Activated B cell treated with CpG ODN at 0.5 μM for 24 hours (primary cell): ENCODE measurements around the gene EPHA4. TPM values are rescaled to one million over a fixed set of nuclear protein-coding genes. Genes with fewer than 3 reads are reported as not detected.

Source experiments
- ATAC-seq: fragments of 200-7000 bp; cut with Tn5 transposase; one replicate; pipeline ENCODE4 v1.10.0; 2021; ENCODE audit warnings: low read depth, mild to moderate bottlenecking, moderate library complexity
- CTCF ChIA-PET: fragments of 350-600 bp; sonication (Branson Sonifier 250); formaldehyde crosslinking; loops from one replicate; lab custom pipeline; 2021; ENCODE audit warnings: antibody characterized with exemption; lab: Charles Lee
- POLR2A ChIA-PET: fragments of 350-600 bp; sonication (Branson Sonifier 250); formaldehyde crosslinking; loops from one replicate; lab custom pipeline; 2021; ENCODE audit warnings: antibody characterized with exemption; lab: Charles Lee
- DNase-seq: peaks from one replicate; pipeline ENCODE4 v3.0.0; 2022
- H3K27ac Mint-ChIP-seq: one replicate; pipeline ENCODE4 v1.8.0; 2020; ENCODE audit warnings: mixed read lengths
- H3K27me3 Mint-ChIP-seq: one replicate; pipeline ENCODE4 v1.8.0; 2021; ENCODE audit warnings: mixed read lengths
- H3K36me3 Mint-ChIP-seq: one replicate; pipeline ENCODE4 v1.8.0; 2021; ENCODE audit warnings: low read depth, mixed read lengths
- H3K4me1 Mint-ChIP-seq: one replicate; pipeline ENCODE4 v1.8.0; 2021; ENCODE audit warnings: mixed read lengths
- H3K4me3 Mint-ChIP-seq: one replicate; pipeline ENCODE4 v1.8.0; 2020; ENCODE audit warnings: mild to moderate bottlenecking, mixed read lengths
- H3K9me3 Mint-ChIP-seq: one replicate; pipeline ENCODE4 v1.8.0; 2020; ENCODE audit warnings: mixed read lengths
- CTCF ChIP-seq: fragments of 200-600 bp; IDR thresholded peaks from one replicate; pipeline ENCODE4 v1.8.0; 2022; ENCODE audit warnings: antibody characterized with exemption, mild to moderate bottlenecking
- intact Hi-C: fragments of 100-400 bp; cut with micrococcal nuclease; formaldehyde crosslinking; loops from one replicate; pipeline ENCODE4 v1.15.1; 2024
- total RNA-seq: library from RNA; stranded (reverse); gene quantifications from 2 replicates; pipeline ENCODE4 v1.2.3, GENCODE V29; 2022

EPHA4 gene
- total RNA-seq, 1 donor from 2014 or later: 26.4 TPM

- peaks cover 3% of the 10 kb centered on the region for H3K9me3 Mint-ChIP-seq
- H3K27me3 Mint-ChIP-seq: no peaks in the 10 kb centered on the region
- DNase-seq (no peak), ATAC-seq (no peak)
- intact Hi-C loops: no loop called here
- TF ChIP-seq CTCF: no peak
- peaks cover 37% of the 10 kb centered on the region for H3K36me3 Mint-ChIP-seq
- H3K4me3 Mint-ChIP-seq: no peak overlapping the region
- POLR2A ChIA-PET: no interaction called here
- no peak overlapping the region for H3K27ac Mint-ChIP-seq
- peaks cover 13% of the 10 kb centered on the region for H3K4me1 Mint-ChIP-seq
- CTCF ChIA-PET: no interaction called here
These were observed 146.8 kb downstream of the EPHA4 start for GRCh38 chr2:221425353-221425752.

GRCh38 chr2:221423210-221423804 lies 148.8 kb downstream of the EPHA4 start:
- Mint-ChIP-seq H3K4me3 (no peak overlapping the region), H3K36me3 (peaks cover 26% of the 10 kb centered on the region), H3K27ac (no peak overlapping the region), H3K27me3 (no peaks in the 10 kb centered on the region), H3K9me3 (peaks cover 3% of the 10 kb centered on the region), H3K4me1 (peaks cover 26% of the 10 kb centered on the region)
- CTCF ChIA-PET: no interaction called here
- intact Hi-C loops: loop anchor here (5.0 kb wide), 1 partner anchor 149 kb away; the partner anchor contains the start of gene EPHA4
- POLR2A ChIA-PET: no interaction called here
- TF ChIP-seq CTCF: no peak
- no peak for DNase-seq
- no peak for ATAC-seq

- Mint-ChIP-seq H3K4me3 (no peak overlapping the region), H3K36me3 (peaks cover 25% of the 10 kb centered on the region), H3K9me3 (peaks cover 3% of the 10 kb centered on the region), H3K4me1 (peaks cover 26% of the 10 kb centered on the region), H3K27ac (no peak overlapping the region), H3K27me3 (no peaks in the 10 kb centered on the region)
- ChIA-PET CTCF (no interaction called here), POLR2A (no interaction called here)
- no peak for TF ChIP-seq CTCF
- DNase-seq: no peak
- ATAC-seq: no peak
- intact Hi-C loops: loop anchor here (5.0 kb wide), 1 partner anchor 150 kb away; the partner anchor contains the start of gene EPHA4
These were observed 149.4 kb downstream of the EPHA4 start for GRCh38 chr2:221422516-221423209.

GRCh38 chr2:221420245-221420644 lies 151.9 kb downstream of the EPHA4 start:
- no peaks in the 10 kb centered on the region for H3K27me3 Mint-ChIP-seq
- ChIA-PET POLR2A (interaction anchor here (0.6 kb wide), 1 partner anchor 254 kb away, joined by 3 read pairs; no protein-coding TSS in a partner anchor), CTCF (no interaction called here)
- TF ChIP-seq CTCF: no peak
- peaks cover 3% of the 10 kb centered on the region for H3K9me3 Mint-ChIP-seq
- DNase-seq (no peak), ATAC-seq (no peak)
- peak overlapping the region; percentile 58 for H3K4me3 Mint-ChIP-seq
- intact Hi-C loops: loop anchor here (5.0 kb wide), 1 partner anchor 152 kb away; the partner anchor contains the start of gene EPHA4
- H3K4me1 Mint-ChIP-seq: peaks cover 36% of the 10 kb centered on the region
- peak overlapping the region; percentile 80 for H3K27ac Mint-ChIP-seq
- H3K36me3 Mint-ChIP-seq: peaks cover 14% of the 10 kb centered on the region

GRCh38 chr2:221415789-221416188 lies 156.3 kb downstream of the EPHA4 start:
- ATAC-seq (no peak), DNase-seq (no peak)
- CTCF ChIA-PET: no interaction called here
- no peaks in the 10 kb centered on the region for H3K9me3 Mint-ChIP-seq
- H3K27ac Mint-ChIP-seq: no peak overlapping the region
- H3K4me1 Mint-ChIP-seq: peaks cover 28% of the 10 kb centered on the region
- intact Hi-C loops: no loop called here
- H3K4me3 Mint-ChIP-seq: no peak overlapping the region
- no peaks in the 10 kb centered on the region for H3K36me3 Mint-ChIP-seq
- TF ChIP-seq CTCF: no peak
- POLR2A ChIA-PET: no interaction called here
- peaks cover 3% of the 10 kb centered on the region for H3K27me3 Mint-ChIP-seq
